NCI-H345 treated with DMSO at 0.1 percent for 48 hours (cell line): ENCODE results near the gene PTPRN2.

Source experiments
- DNase-seq: peaks from one replicate; lab custom pipeline; 2025; ENCODE audit not compliant: unreplicated experiment; lab: John Stamatoyannopoulos, UW

The PTPRN2 gene

DNA sequence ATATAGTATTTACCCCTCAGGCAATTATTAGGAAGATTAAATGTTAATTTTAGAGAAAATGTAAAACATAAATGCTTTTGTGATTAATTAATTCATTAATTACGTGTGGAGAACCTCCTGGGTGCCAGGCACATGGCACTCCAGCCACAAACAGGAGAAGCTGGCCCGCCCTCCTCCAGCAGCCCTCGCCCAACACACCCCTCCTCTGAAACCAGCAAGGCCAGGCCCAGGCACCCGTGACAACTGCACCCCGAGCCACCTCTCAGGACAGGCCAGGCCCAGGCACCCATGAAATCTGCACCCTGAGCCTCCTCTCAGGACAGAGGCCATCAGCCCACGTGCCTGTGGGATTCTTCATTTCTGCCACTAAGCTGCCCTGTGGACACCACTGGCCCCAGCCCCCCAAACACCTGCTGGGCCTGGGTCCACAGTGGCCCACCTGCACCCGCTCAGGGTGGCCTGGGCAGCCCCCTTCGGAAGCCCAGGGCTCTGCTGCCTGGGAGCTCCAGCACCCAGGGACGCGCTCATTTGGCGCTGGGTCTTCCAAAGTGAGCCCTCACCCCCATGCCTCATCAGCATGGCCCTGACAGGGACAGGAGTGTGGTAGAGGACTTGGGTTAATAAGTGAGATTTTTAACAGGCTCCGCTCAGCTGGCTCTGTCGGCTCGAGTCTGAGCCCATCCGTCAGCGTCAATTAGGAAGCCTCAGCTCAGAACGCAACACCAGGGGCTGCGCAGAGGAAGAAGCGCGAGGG, 768.7 kb downstream of the PTPRN2 start:
- no peak for DNase-seq

DNA sequence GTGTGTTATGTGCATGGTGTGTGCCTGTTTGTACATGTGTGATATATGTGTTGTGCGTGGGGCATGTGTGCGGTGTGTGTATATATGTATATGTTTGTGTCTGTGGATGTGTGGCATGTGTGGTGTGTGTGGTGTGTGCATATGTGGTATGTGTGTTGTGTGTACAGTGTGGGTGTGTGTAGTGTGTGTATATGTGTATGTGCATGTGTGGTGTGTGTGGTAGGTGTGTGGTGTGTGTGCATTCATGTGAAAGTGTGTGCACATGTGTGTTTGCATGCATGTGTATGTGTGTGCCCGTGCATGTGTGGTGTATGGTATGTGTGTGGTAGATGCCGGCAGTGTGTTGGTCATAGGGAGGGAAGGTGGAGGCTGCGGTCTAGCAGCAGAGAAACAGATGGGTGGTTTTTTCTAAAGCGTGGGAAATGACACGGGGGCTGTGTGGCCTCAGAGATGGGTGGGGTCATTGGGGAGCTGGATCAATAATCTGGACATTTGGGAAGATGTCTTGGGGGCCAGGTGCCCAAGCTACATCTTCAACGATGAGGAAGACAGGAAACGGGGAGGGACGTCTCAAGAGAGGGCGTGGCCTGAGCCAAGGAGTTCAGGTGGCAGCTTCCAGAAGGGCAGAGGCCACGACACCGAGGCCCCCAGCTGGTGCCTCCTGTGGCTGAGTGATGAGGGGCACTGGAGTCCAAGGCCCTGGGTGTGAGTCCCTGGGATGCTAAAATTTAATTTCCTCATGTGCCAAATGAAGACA, 769.5 kb downstream of the PTPRN2 start:
- DNase-seq, result no peak

DNA sequence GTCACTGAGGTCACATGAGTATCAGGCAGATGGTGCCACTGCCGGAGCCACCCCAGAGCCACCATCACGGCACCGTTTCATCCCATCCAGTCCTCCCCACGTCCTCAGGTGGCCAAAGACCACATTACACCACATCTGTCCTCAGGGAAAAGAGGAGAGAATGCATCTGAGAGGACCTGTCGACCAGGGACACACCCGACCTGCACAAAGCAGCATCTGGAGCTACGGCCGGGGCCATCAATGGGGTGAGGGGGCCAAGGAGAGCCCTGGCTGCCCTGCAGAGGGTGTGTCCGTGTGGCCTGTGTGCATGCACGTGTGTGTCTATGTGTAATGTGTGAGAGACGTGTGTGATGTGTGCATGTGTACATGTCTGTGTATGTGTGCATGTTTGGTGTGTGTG, 770.2 kb downstream of the PTPRN2 start:
- no peak for DNase-seq

DNA sequence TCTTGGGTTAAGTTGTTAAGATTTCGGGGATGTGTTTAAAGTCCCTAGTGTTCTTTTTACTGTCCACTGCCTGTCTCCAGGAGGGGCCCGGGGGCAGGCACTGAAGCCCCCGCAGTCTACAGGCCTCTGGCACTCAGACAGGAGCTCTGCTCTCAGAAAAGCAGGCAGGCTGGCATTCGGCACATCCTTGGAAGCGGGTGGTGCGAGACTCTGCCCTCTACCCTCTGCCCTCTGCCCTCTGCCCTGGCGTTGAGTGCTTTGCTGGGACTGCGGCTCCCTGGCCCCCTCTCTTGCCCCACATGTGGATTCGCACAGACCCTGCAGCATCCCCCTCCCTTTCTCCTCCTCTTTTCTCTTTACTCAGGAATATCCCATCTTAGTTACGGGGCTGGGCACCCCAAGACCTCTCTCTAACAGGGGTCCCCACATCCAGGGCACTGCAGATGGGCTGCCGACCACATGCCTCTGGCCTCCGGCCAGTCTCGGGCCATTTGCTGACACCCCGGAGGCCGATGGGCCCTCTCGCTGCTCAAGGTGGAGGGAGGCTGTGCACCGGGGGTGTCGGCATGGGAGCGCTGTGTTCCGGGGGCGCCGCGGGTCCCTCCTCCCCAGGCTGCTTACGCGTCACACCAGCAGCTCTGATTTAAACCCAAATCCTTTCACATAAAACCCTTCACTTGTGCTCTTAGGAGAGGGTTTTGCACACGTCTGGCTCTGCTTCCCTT, 770.9 kb downstream of the PTPRN2 start:
- no peak for DNase-seq

DNA sequence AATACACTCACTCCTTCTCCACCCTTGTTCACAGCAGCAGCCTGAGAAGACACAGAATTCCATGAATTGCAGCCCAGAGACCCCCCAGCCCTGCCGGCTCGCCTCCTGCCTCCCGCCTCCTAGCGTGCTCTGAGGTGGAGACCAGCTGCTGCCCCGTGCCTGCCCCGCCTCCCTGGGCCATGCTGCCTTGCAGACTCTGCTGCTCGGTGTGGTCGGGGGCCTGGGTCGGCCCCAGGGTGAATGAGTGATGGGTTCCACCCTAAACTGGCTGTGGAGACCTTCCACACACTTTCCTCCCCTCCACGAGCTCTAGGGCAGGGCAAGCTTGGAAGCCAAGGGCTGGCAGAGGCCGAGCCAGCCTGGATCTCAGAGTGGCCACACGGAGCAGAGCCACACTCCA, 771.5 kb downstream of the PTPRN2 start:
- no peak for DNase-seq

DNA sequence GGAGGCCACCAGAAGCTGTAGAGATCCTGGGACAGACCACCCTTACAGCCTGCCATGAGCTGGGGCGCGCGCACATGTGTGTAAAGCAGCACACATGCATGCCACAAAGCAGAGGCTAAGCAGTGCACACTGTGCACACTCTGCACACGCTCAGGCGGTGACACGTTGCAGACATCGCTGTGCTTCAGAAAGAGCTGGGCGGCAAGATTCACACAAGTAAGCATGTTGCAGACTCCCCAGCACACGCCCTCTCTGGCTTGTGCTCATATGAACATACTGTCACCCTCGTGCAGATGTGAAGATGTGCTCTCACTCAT, 772.0 kb downstream of the PTPRN2 start:
- DNase-seq, result no peak

DNA sequence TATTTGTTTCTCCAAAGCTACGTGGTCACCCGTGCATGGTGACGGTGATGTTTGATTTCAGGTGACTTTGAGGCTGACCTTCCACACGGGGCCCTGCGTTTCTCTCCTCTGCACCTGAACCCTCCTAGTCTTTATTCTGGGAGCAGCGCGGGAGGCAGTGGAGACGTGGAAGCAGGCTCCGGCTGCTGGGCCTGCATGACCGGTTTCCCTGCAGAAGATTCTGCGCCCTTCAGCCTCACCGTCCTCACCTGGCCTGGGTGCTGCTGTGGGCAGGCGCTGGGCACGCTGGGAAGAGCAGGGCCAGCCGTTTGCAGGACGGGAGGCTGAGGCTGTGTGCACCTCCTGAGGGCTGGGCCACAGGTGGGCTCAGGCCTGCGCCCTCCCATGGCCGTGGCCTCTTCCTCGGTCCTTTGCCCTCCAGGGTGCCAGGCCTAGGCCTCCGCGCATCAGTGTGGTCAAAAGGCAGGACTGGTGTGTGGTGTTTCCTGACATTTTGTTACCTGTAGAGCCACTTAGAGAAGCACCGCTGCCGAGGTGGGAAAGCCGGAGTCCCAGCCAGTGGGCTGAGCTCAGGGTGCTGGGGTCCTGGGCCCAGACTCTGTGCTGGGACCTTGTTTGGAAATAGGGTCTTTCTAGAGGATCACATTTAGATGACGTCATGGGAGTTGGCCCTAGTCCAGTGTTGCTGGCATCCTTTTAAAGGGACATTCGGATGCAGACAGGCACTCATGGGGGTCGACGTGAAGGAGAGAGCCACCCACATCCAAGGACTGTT, 772.5 kb downstream of the PTPRN2 start:
- no peak for DNase-seq

DNA sequence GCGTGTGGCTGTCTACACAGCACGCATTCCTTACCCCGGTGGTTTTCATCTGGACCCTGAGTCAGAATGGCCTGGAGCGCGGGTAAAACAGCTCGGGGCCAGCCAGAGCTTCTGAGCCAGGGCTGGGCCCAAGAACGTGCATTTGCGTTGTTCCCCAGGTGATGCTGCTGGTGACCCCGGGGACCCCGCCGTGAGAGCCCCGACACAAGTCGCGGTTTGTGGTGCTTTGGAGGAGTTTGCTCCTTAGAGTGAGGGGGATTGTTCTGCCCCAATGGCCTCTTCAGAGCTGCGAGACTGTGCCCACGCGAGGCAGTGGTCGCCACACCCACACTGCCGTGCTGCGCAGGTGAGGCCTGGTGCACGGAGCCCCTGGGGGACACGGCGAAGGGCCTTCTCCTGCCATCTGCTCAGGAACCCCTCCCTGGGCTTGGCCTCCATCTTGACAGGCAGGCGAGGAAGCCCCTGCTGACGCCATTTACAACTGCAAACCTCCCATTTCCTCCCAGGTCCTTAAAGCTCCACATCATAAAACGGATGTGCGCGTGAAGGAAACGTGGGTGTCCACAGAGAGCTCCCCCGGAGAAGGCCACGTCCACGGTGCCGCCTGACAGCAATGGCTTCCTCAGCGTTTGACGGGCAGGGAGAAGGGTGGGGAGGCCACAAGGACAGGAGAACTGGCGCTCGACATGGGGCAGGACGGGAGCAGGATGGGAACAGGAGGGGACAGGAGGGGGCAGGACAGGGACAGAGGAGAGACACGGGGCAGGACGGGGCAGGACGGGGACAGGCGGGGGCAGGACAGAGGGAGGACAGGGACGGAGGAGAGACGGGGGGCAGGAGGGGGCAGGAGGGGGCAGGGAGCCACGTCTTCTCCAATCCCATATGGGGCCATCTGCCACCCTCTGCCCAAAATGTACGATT, 773.6 kb downstream of the PTPRN2 start:
- no peak for DNase-seq

DNA sequence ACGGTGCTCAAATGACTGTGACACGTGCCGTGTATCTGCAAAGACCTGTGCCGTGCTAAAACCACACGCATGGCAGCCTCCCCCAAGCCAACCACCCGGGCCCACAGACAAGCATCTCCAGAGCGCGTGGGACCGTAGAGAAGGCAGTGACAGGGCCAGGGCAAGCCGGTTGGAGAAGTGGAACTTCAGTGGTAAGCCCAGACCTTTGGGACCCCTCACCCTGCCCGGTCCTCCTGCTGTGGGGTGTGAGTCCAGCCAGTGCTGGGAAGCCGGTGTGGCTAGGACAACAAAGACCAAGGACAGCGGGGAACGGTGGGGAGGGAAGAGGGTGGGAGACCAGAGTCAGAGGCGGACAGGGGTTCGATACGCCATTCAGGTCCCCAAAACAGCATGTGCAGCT, 774.6 kb downstream of the PTPRN2 start:
- no peak for DNase-seq

DNA sequence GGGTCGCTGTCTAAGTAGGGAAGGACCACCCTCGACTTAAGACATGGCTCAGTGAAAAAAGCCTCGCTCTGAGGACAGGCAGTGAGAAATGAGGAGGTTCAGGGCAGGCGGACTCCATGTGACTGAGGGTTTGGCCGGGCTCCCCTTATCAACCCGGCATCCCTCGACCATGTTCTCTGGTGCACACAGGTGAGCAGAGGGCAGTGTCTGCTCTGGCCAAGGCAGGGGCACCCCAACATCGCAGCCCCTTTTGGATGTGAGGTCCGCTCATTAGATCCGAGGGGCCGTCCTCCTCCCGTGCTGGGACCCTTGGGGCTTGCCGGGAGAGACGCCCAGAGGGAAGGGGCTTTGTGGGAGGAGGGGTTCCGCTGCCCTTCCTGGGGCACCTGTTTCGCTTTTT, 775.7 kb downstream of the PTPRN2 start:
- DNase-seq, result no peak

DNA sequence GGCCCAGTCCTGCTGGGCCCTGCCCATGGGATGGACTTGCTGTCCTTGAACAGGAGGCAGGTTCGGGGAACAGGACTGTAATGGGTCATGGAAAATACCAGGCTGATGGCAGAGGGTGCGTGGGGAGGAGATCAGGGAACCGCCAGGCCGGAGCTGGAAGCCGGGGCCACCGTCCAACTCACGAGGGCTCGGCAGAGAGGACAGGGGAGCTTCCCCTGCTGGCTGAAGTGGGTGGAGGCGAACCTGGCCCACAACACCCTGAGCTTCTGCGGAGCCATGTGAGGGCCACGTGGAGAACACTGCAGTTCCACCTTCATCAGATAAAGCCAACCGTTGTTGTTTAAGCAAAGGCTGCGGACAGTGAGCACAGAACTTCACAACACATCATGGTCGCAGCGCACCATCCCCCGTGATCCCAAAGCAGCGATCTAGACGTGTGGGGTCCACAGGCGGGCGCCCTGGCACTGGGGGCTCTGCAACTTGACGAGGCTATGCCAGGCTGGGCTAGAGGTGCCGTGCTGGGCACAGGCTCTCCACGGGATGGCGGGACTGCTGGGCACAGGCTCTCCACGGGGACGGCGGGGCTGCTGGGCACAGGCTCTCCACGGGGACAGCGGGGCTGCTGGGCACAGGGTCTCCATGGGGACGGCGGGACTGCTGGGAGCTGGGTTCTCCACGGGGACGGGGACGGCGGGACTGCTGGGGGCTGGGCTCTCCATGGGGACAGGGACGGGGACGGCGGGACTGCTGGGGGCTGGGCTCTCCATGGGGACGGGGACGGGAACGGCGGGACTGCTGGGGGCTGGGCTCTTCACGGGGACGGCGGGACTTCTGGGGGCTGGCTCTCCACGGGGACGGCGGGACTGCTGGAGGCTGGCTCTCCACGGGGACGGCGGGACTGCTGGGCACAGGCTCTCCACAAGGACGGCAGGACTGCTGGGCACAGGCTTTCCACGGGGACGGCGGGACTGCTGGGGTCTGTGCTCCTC, 777.5 kb downstream of the PTPRN2 start:
- DNase-seq, result no peak

DNA sequence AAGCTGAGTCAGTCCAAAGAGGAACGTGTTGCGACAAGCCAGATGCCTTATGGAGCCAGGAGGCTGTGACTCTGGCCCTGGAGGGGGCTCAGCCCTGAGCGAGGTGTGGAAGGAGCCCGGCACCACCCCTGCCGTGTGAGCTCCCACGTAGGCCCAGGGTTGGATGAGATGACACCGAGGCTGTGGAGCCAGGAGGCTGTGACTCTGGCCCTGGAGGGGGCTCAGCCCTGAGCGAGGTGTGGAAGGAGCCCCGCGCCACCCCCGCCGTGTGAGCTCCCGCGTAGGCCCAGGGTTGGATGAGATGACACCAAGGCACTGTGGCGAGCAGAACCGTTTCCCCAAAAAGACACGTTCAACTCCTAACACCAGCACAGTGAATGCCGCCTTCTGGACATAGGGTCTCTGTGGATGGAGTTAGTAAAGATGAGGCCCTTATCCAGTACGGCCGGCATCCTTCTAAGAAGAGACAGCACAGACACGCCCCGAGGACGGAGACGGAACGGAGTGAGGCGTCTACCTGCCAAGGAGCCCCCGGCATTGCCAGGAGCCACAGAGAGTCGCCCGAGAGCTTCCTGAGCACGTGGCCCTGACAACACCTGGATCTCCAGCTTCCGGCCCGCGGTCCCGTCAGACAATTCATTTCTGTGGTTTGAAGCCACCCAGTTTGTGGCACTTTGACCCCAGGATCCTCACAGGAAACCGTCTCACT, 778.3 kb downstream of the PTPRN2 start:
- no peak for DNase-seq

DNA sequence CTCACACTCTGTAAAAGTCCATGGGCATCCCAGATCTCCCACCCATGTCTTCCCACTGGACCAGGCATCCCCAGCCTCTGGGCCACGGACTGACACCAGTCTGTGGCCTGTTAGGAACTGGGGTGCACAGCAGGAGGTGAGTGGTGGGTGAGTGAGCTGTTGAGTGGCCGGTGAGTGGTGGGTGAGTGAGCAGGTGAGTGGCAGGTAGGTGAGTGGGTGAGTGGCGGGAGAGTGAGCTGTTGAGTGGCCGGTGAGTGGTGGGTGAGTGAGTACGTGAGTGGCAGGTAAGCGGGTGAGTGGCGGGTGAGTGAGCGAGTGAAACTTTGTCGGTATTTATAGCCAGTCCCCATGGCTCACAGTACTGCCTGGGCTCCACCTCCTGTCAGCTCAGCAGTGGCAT, 779.6 kb downstream of the PTPRN2 start:
- no peak for DNase-seq

DNA sequence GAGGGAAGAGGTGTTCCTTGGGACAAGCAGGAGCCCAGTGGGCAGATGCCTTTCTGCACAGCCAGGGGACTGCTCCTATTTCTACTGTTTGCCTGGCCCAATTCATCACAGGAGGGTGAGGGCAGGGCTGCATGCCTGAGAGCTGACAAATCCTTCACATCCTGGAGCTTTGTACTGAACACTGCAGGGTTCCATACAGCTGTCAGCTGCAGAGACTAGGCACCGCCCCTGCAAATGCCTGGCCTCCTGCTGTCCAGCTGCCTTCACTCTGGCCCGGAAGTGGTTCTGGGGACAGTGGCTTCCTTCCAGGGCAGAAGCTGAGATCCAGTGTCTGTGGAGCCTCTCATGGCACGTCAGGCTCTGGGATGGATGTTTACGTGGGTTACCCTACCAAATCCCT, 780.1 kb downstream of the PTPRN2 start:
- DNase-seq, result no peak

DNA sequence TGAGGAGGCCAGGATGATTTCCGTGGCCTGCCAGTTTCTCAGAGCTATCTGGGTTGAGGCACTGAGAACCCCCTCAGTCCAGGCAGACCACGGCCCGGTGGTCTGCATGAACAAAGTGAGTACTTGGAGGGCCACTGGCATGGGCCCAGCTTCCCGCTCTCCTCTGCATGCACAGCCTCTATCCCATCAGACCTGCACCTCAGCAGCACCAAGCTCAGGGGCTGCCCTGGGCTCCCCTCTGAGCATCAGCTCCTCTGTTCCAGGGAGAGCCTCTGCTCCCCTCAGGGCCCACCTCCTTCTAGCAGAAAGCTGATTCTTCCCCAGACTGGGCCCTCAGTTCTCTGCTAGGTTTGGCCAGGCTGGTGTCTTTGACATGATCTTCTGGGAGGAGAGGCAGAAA, 780.9 kb downstream of the PTPRN2 start:
- no peak for DNase-seq

DNA sequence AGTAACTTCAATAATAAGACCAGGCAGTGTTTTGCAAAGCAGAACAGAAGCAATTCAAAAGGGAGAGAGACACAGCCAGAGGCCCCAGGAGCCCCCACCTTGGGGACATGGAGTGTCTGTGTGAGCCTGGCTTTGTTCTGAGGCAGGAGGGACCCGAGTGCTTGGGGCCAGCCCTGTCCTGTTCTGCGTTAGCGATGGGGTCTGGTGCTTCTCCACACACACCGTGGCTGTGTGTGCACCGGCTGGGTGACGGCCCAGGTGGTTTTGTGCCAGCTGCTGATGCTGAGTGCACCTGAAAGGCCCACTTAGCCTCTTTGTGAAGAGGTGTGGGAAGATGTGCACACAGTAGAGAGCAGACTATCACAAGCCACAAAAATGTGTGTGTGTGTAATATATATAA, 781.9 kb downstream of the PTPRN2 start:
- peak; percentile 38 for DNase-seq

DNA sequence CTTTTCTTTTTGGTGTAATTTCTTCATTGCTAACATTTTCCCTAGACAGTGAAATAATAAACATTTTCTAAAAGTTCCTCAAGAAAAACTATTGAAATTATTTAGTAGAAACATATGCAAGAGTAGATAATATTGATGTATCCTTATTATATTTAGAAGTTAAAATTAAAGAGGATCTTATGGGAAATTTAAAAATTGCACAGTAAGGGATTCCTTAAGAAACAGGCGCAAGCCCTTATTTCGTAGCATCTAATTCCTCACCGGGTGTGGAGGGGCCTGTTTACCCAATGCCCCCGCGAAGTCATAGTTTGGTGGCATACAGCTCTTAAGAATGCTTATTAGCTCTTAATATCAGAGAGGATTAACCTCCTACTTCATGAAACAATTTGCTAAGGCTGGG, 783.7 kb downstream of the PTPRN2 start:
- no peak for DNase-seq

DNA sequence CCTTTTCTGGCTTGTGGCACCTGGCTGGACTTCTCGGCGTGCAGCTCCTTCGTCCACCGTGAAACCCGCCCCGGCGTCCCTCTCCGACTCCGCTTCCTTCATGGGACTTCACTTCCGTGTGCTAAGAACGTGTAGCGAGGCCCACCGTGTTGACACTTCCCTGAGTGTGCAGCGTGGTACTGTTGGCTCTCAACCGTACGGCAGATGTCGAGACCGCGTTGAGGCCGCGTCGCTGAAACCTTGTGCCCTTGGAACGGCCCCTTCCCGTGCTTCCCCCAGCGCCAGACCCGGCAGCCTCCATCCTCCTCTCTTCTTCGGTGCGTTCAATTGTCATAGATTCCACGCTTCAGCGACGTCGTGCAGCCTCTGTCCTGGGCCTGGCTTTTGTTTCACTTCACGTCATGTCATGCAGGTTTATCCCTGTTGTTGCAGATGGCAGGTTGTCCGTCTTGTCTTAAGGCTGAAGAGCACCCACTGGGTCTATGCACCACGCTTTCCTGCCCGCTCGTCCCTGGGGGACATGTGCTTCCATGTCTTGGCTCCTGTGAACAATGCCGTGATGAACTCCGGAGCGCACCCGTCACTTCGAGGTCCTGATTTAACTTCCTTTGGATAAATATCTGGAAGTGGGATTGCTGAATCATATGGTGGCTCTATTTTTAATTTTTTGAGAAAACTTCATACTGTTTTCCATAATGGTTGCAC, 785.5 kb downstream of the PTPRN2 start:
- no peak for DNase-seq
